IMR-90 (cell line): ENCODE data around the gene KRTAP9-1. TPM values are rescaled to one million over a fixed set of nuclear protein-coding genes. Genes with fewer than 3 reads are reported as not detected.

Source experiments
- ATAC-seq: fragments of 200-7000 bp; cut with Tn5 transposase; 2 replicates; pipeline ENCODE4 v1.9.1; 2020; ENCODE audit warnings: low read depth, mild to moderate bottlenecking, moderate library complexity
- BruUV-seq: library from RNA; stranded (reverse); fragments of 400-500 nt; replicated peaks from 2 replicates; lab custom pipeline; 2021; lab: Mats Ljungman, UMichigan
- CTCF ChIA-PET: fragments of 300-600 bp; formaldehyde crosslinking; extraction: SDS; loops from one replicate; lab custom pipeline; 2021; ENCODE audit warnings: antibody characterized with exemption; lab: Yijun Ruan, JAX
- POLR2A ChIA-PET: fragments of 300-600 bp; sonication (Branson Sonifier 250); formaldehyde crosslinking; loops from one replicate; lab custom pipeline; 2022; ENCODE audit warnings: antibody characterized with exemption; ENCODE audit not compliant: unreplicated experiment; lab: Charles Lee
- DNase-seq: peaks from one replicate; pipeline ENCODE4 v3.0.0; 2013
- H2AFZ ChIP-seq: replicated peaks from 2 replicates; pipeline ENCODE3; 2013; ENCODE audit warnings: low read length, mild to moderate bottlenecking; ENCODE audit not compliant: poor library complexity
- H2AK5ac ChIP-seq: 2 replicates; pipeline ENCODE4 v1.6.1; 2013; ENCODE audit warnings: low read depth, low read length, inconsistent platforms
- H2AK9ac ChIP-seq: replicated peaks from 2 replicates; pipeline ENCODE3; 2013; ENCODE audit warnings: mild to moderate bottlenecking, low read depth, low read length, moderate library complexity; ENCODE audit not compliant: poor library complexity
- H2BK120ac ChIP-seq: 2 replicates; pipeline ENCODE4 v1.6.1; 2013; ENCODE audit warnings: low read depth, low read length, inconsistent platforms
- H2BK15ac ChIP-seq: 3 replicates; pipeline ENCODE4 v1.6.1; 2013; ENCODE audit warnings: low read depth, low read length, inconsistent platforms
- H2BK20ac ChIP-seq: 2 replicates; pipeline ENCODE4 v1.6.1; 2013; ENCODE audit warnings: low read depth, mild to moderate bottlenecking, inconsistent platforms, low read length, moderate library complexity
- H2BK5ac ChIP-seq: 2 replicates; pipeline ENCODE4 v1.6.1; 2013; ENCODE audit warnings: mild to moderate bottlenecking, low read depth, low read length, inconsistent platforms; ENCODE audit not compliant: poor library complexity, severe bottlenecking
- H3K14ac ChIP-seq: replicated peaks from 2 replicates; pipeline ENCODE4 v1.6.1; 2013; ENCODE audit warnings: low read depth, low read length, inconsistent platforms
- H3K18ac ChIP-seq: 2 replicates; pipeline ENCODE4 v1.6.1; 2013; ENCODE audit warnings: low read depth, low read length, control low read depth
- H3K23ac ChIP-seq: 2 replicates; pipeline ENCODE4 v1.6.1; 2013; ENCODE audit warnings: low read depth, low read length, inconsistent platforms
- H3K27ac ChIP-seq: 2 replicates; pipeline ENCODE4 v1.5.1; 2013; ENCODE audit warnings: mild to moderate bottlenecking, control low read depth, low read length; ENCODE audit not compliant: insufficient read depth
- H3K27me3 ChIP-seq: 2 replicates; pipeline ENCODE4 v1.6.1; 2013; ENCODE audit warnings: low read length; ENCODE audit not compliant: control insufficient read depth, insufficient read depth
- H3K36me3 ChIP-seq: 2 replicates; pipeline ENCODE4 v1.6.1; 2013; ENCODE audit warnings: low read length, mixed read lengths; ENCODE audit not compliant: control insufficient read depth, insufficient read depth
- H3K4ac ChIP-seq: 2 replicates; pipeline ENCODE4 v1.6.1; 2013; ENCODE audit warnings: low read depth, low read length, inconsistent platforms
- H3K4me1 ChIP-seq: 2 replicates; pipeline ENCODE4 v1.6.1; 2013; ENCODE audit warnings: low read length, mixed read lengths; ENCODE audit not compliant: control insufficient read depth, insufficient read depth
- H3K4me2 ChIP-seq: 2 replicates; pipeline ENCODE4 v1.6.1; 2013; ENCODE audit warnings: low read depth, mild to moderate bottlenecking, control low read depth, low read length, moderate library complexity
- H3K4me3 ChIP-seq: 2 replicates; pipeline ENCODE4 v1.5.1; 2013; ENCODE audit warnings: low read depth, mild to moderate bottlenecking, control low read depth, low read length, moderate library complexity; ENCODE audit not compliant: insufficient read depth
- H3K56ac ChIP-seq: 2 replicates; pipeline ENCODE4 v1.6.1; 2013; ENCODE audit warnings: low read length, inconsistent platforms; ENCODE audit not compliant: insufficient read depth; ENCODE audit errors: extremely low read depth
- H3K79me1 ChIP-seq, 2 experiments: 2 replicates each; pipeline ENCODE4 v1.6.1; 2013; ENCODE audit warnings: low read length in 2 of 2, inconsistent platforms in 1 of 2, low read depth in 1 of 2
- H3K9ac ChIP-seq: 2 replicates; pipeline ENCODE4 v1.6.1; 2013; ENCODE audit warnings: low read depth, low read length, control low read depth
- H3K9me1 ChIP-seq: 2 replicates; pipeline ENCODE4 v1.6.1; 2013; ENCODE audit warnings: low read length, inconsistent platforms; ENCODE audit not compliant: insufficient read depth
- H3K9me3 ChIP-seq: 2 replicates; pipeline ENCODE4 v1.6.1; 2013; ENCODE audit warnings: low read length; ENCODE audit not compliant: control insufficient read depth, insufficient read depth
- H4K20me1 ChIP-seq: 2 replicates; pipeline ENCODE4 v1.6.1; 2013; ENCODE audit warnings: low read length, inconsistent platforms; ENCODE audit not compliant: insufficient read depth
- H4K5ac ChIP-seq: 2 replicates; pipeline ENCODE4 v1.6.1; 2013; ENCODE audit warnings: mild to moderate bottlenecking, low read depth, low read length, control low read depth
- H4K8ac ChIP-seq, 2 experiments: 2 replicates each; pipeline ENCODE4 v1.6.1; 2013; ENCODE audit warnings: low read depth in 2 of 2, low read length in 2 of 2, control low read depth in 1 of 2, inconsistent platforms in 1 of 2
- H4K91ac ChIP-seq: 2 replicates; pipeline ENCODE4 v1.6.1; 2013; ENCODE audit warnings: low read depth, low read length, inconsistent platforms; ENCODE audit not compliant: insufficient read depth
- BHLHE40 ChIP-seq: fragments of 150-350 bp; IDR thresholded peaks from 2 replicates; pipeline ENCODE4 v1.6.1; 2016; ENCODE audit warnings: mild to moderate bottlenecking, low read depth, low read length
- CEBPB ChIP-seq: IDR thresholded peaks from 2 replicates; pipeline ENCODE4 v1.6.1; 2012; ENCODE audit warnings: low read depth, low read length, improper control_type of control experiment
- CHD1 ChIP-seq: IDR thresholded peaks from 2 replicates; pipeline ENCODE4 v1.6.1; 2012; ENCODE audit warnings: low read depth, low read length, improper control_type of control experiment
- ELK1 ChIP-seq: fragments of 150-350 bp; IDR thresholded peaks from 2 replicates; pipeline ENCODE4 v1.6.1; 2016; ENCODE audit warnings: low read depth, mild to moderate bottlenecking, low read length, moderate library complexity, borderline replicate concordance
- FOS ChIP-seq: fragments of 150-350 bp; IDR thresholded peaks from 2 replicates; pipeline ENCODE4 v1.6.1; 2016; ENCODE audit warnings: low read depth, low read length
- MAZ ChIP-seq: IDR thresholded peaks from 2 replicates; pipeline ENCODE4 v1.6.1; 2012; ENCODE audit warnings: low read depth, mild to moderate bottlenecking, low read length, improper control_type of control experiment, moderate library complexity, borderline replicate concordance
- NFE2L2 ChIP-seq: fragments of 150-350 bp; IDR thresholded peaks from 2 replicates; pipeline ENCODE4 v1.6.1; 2016; ENCODE audit warnings: low read depth, mild to moderate bottlenecking, low read length
- POLR2A ChIP-seq: IDR thresholded peaks from 2 replicates; pipeline ENCODE4 v1.6.1; 2012; ENCODE audit warnings: mild to moderate bottlenecking, low read depth, low read length
- RAD21 ChIP-seq: IDR thresholded peaks from 2 replicates; pipeline ENCODE4 v1.6.1; 2012; ENCODE audit warnings: low read length, improper control_type of control experiment
- RCOR1 ChIP-seq: IDR thresholded peaks from 2 replicates; pipeline ENCODE4 v1.6.1; 2012; ENCODE audit warnings: mild to moderate bottlenecking, low read length, improper control_type of control experiment; ENCODE audit not compliant: insufficient replicate concordance
- RFX5 ChIP-seq: IDR thresholded peaks from 2 replicates; pipeline ENCODE4 v1.8.0; 2012; ENCODE audit warnings: low read depth, mild to moderate bottlenecking, low read length, moderate library complexity
- SMC3 ChIP-seq: fragments of 150-350 bp; IDR thresholded peaks from 2 replicates; pipeline ENCODE4 v1.6.1; 2016; ENCODE audit warnings: low read depth, mild to moderate bottlenecking, antibody characterized with exemption, low read length, moderate library complexity
- WGBS, 2 experiments: methylation state at CpG; one replicate each; pipeline versions ENCODE4 v1.1.5 to v1.1.7; 2013; ENCODE audit warnings: missing lambda C conversion rate in 2 of 2; ENCODE audit not compliant: insufficient read length in 1 of 2; ENCODE audit errors: extremely low coverage in 2 of 2; 5-methylcytosine and 5-hydroxymethylcytosine counted together
- dilution Hi-C: fragments of 300-500 bp; cut with HindIII; formaldehyde crosslinking; loops from one replicate; pipeline ENCODE4 v1.14.3; 2018; ENCODE audit warnings: low sequenced_read_pairs; ENCODE audit not compliant: unreplicated experiment
- in situ Hi-C: fragments of 300-500 bp; cut with MboI; formaldehyde crosslinking; loops from 3 replicates; pipeline ENCODE4 v1.14.3; 2019; ENCODE audit warnings: low sequenced_read_pairs, inconsistent platforms, mixed read lengths
- intact Hi-C: fragments of 100-400 bp; cut with micrococcal nuclease; formaldehyde crosslinking; loops from 2 replicates; pipeline ENCODE4 v1.10.0; 2022
- polyA plus RNA-seq, 3 experiments: library from polyadenylated mRNA; depleted of rRNA; stranded (reverse); fragments of >200 nt; gene quantifications; 2 replicates each; pipeline ENCODE4 v1.2.3, GENCODE V29; 2012; ENCODE audit warnings: low replicate concordance in 1 of 3
- total RNA-seq: library from RNA; depleted of rRNA; stranded (reverse); fragments of >200 nt; gene quantifications from 2 replicates; pipeline ENCODE4 v1.2.3, GENCODE V29; 2012
- TF ChIP-seq, protein P1 (sequence below): conservative IDR thresholded peaks from 2 replicates; pipeline ENCODE4 v1.5.1; 2012; ENCODE audit warnings: mild to moderate bottlenecking, low read depth, low read length, improper control_type of control experiment

KRTAP9-1 gene
- total and polyA plus RNA-seq, 2 of the 4 experiments (the other 2 are of a cell fraction), result not detected

DNA sequence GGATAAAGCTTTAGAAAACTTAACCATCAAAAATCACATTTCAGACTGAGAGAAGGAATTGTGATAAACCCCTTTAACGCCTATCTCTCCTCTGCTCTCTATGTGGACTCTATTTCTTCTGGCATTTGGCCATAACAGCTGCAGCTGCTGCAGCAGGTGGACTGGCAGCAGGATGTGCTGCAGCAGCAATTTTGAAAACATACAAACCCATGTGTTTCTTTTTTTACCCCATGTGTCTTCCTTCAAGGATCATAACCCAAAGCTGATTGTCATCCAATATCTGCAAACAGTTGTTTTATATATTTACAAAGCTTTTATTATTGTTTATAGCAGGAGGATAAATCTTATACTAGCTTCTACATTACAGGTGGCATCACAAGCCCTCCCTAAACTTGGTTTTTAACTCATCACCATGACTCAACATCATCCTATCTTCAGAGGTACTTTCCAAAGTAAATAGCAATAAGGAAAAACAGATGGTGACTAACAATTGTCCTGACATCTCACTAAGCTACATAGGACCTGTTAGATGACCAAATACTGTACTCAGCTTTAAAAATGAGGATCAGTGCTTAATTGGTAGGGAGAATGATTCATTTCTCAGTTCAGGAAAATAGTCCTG, 22.3 kb downstream of the KRTAP9-1 start:
- Histone ChIP-seq H2AK5ac (no peak overlapping the region), H4K5ac (no peak overlapping the region), H3K4me3 (no peak overlapping the region), H3K27me3 (peaks cover 4% of the 10 kb centered on the region; the same call in 1 of the 2 replicates), H3K4ac (no peak overlapping the region), H4K91ac (no peak overlapping the region), H4K20me1 (no peaks in the 10 kb centered on the region), H2BK15ac (no peak overlapping the region), H3K18ac (no peak overlapping the region), H2AFZ (no peak overlapping the region), H3K9me1 (peaks cover 7% of the 10 kb centered on the region; the same call in 1 of the 2 replicates), H3K4me2 (no peak overlapping the region), H3K56ac (no peak overlapping the region), H3K9ac (no peak overlapping the region), H3K9me3 (no peaks in the 10 kb centered on the region), H3K23ac (no peak overlapping the region), H3K4me1 (no peaks in the 10 kb centered on the region), H3K14ac (no peak overlapping the region), H2AK9ac (no peak overlapping the region), H4K8ac (no peak overlapping the region), H2BK5ac (no peak overlapping the region), H3K36me3 (no peaks in the 10 kb centered on the region), H3K79me1 (no peaks in the 10 kb centered on the region), H3K27ac (no peak overlapping the region), H2BK120ac (no peak overlapping the region), H2BK20ac (no peak overlapping the region)
- CTCF ChIA-PET, result interaction anchor here (1.2 kb wide), 1 partner anchor 337 kb away, joined by 3 read pairs; no protein-coding TSS in a partner anchor
- POLR2A ChIA-PET, result no interaction called here
- intact Hi-C loops (no loop called here), dilution Hi-C loops (no loop called here), in situ Hi-C loops (no loop called here)
- ATAC-seq (no peak), DNase-seq (peak; percentile 73)
- no peak for TF ChIP-seq BHLHE40
- no peak for TF ChIP-seq RCOR1
- no peak for TF ChIP-seq ELK1
- no peak for TF ChIP-seq SMC3
- TF ChIP-seq RFX5, result no peak
- TF ChIP-seq CEBPB, result no peak
- TF ChIP-seq NFE2L2, result peak; percentile 67; the same call in 1 of the 2 replicates
- TF ChIP-seq FOS, result 0 out of 2 replicates have a peak, but pooled peaks have one; percentile 19
- TF ChIP-seq MAZ, result no peak
- TF ChIP-seq, protein P1, sequence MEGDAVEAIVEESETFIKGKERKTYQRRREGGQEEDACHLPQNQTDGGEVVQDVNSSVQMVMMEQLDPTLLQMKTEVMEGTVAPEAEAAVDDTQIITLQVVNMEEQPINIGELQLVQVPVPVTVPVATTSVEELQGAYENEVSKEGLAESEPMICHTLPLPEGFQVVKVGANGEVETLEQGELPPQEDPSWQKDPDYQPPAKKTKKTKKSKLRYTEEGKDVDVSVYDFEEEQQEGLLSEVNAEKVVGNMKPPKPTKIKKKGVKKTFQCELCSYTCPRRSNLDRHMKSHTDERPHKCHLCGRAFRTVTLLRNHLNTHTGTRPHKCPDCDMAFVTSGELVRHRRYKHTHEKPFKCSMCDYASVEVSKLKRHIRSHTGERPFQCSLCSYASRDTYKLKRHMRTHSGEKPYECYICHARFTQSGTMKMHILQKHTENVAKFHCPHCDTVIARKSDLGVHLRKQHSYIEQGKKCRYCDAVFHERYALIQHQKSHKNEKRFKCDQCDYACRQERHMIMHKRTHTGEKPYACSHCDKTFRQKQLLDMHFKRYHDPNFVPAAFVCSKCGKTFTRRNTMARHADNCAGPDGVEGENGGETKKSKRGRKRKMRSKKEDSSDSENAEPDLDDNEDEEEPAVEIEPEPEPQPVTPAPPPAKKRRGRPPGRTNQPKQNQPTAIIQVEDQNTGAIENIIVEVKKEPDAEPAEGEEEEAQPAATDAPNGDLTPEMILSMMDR, result no peak
- TF ChIP-seq RAD21, result no peak
- no peak for TF ChIP-seq CHD1
- TF ChIP-seq POLR2A, result no peak
- WGBS, 2 experiments, result 11% methylated on average over 1 of the region's 1 CpG; no CpG with 5 or more reads in 1 of the 2 experiments
- BruUV-seq, result no TSS peak
